ENCODE measurements around the gene GADD45GIP1. TPM values are rescaled to one million over a fixed set of nuclear protein-coding genes. Genes with fewer than 3 reads are reported as not detected.

Gene GADD45GIP1
- total RNA-seq, 1 experiment from 2014 or later = 35.9 TPM

DNA sequence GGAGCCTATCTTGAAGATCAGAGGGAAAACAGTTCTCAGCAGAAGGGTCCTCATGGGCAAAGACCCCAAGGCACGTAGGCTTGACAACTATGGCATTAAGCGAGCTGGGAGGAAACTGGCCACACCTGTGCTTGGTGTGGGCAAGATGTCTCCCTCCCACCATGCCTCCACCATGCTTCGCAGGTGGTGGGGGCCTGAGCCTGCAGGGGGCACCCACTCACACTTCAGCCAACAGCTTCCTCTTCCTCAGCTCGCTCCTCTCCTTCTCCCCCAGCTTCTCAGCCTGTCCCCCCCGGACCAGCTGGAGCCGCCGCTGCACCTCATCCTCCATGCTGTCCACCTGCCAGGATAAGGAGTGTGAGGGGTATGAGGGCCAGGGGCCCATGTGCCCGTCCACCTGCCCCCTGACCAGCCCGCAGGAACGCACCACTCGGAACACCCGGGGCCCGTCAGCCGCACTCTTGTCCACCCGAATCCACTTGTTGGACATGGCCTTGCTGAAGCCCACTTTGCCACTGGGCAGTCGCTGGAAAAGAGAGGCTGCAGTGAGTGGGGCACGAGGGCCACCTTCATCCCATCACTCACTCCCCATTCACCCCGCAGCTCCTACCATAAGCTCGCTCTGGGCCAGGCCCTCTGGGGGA is 26.9 kb downstream of the GADD45GIP1 start:
- intact Hi-C loops (cut with micrococcal nuclease) = no loop called here
- H3K4me2 ChIP-seq (ENCODE audit: low read length) = no peak overlapping the region
- H3K9me2 ChIP-seq (ENCODE audit: insufficient read depth) = no peaks in the 10 kb centered on the region
- POLR2A ChIA-PET = no interaction called here
- DNase-seq (ENCODE audit: low read depth, low spot score) (no peak), ATAC-seq (no peak)
- H3K4me1 ChIP-seq (ENCODE audit: control insufficient read depth in 1 of 2, insufficient read depth in 2 of 2, low read length in 2 of 2) = peaks cover 4 to 15% of the 10 kb centered on the region in 2 experiments
- no peaks in the 10 kb centered on the region for H3K9me3 ChIP-seq (ENCODE audit: control insufficient read depth in 1 of 2, insufficient read depth in 1 of 2, low read depth in 1 of 2, low read length in 2 of 2)
- H3K9ac ChIP-seq (ENCODE audit: low read length) = no peak overlapping the region
- no peak overlapping the region for H3K27ac ChIP-seq (ENCODE audit: low read depth, low read length)
- no peak overlapping the region for H2AFZ ChIP-seq (ENCODE audit: low read depth, low read length, poor library complexity, severe bottlenecking)
- RAD21 ChIA-PET (ENCODE audit: low non-redundant PET in 1 of 2, low total read pairs in 2 of 2, uncharacterized antibody in 2 of 2, unreplicated experiment in 2 of 2) = no interaction called here
- H3K36me3 ChIP-seq (ENCODE audit: control insufficient read depth in 1 of 2, insufficient read depth in 2 of 2, low read length in 2 of 2) = peaks cover 34 to 45% of the 10 kb centered on the region in 2 experiments
- H3K79me2 ChIP-seq (ENCODE audit: insufficient read depth, low read length) = peaks cover 49% of the 10 kb centered on the region
- no peaks in the 10 kb centered on the region for H3K27me3 ChIP-seq (ENCODE audit: insufficient read depth, low read length)
- BruUV-seq (replicated peaks) = no TSS peak
- no peaks in the 10 kb centered on the region for H4K20me1 ChIP-seq (ENCODE audit: insufficient read depth)
- TF ChIP-seq, protein P1, sequence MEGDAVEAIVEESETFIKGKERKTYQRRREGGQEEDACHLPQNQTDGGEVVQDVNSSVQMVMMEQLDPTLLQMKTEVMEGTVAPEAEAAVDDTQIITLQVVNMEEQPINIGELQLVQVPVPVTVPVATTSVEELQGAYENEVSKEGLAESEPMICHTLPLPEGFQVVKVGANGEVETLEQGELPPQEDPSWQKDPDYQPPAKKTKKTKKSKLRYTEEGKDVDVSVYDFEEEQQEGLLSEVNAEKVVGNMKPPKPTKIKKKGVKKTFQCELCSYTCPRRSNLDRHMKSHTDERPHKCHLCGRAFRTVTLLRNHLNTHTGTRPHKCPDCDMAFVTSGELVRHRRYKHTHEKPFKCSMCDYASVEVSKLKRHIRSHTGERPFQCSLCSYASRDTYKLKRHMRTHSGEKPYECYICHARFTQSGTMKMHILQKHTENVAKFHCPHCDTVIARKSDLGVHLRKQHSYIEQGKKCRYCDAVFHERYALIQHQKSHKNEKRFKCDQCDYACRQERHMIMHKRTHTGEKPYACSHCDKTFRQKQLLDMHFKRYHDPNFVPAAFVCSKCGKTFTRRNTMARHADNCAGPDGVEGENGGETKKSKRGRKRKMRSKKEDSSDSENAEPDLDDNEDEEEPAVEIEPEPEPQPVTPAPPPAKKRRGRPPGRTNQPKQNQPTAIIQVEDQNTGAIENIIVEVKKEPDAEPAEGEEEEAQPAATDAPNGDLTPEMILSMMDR (IDR thresholded peaks at IDR 0.05 in 2 of 3, conservative IDR thresholded peaks at IDR 0.05 in 1 of 3; ENCODE audit: borderline replicate concordance in 1 of 3, insufficient read depth in 1 of 3, low read depth in 2 of 3, low read length in 2 of 3) = no peak
- TF ChIP-seq EGR1 (IDR thresholded peaks at IDR 0.05; ENCODE audit: low read depth) (no peak), SIN3A (IDR thresholded peaks at IDR 0.05; ENCODE audit: low read depth) (no peak), FOSL1 (IDR thresholded peaks at IDR 0.05; ENCODE audit: low read depth) (no peak), EZH2 (IDR thresholded peaks at IDR 0.05) (no peak)
- TF ChIP-seq, protein P2, sequence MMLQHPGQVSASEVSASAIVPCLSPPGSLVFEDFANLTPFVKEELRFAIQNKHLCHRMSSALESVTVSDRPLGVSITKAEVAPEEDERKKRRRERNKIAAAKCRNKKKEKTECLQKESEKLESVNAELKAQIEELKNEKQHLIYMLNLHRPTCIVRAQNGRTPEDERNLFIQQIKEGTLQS (IDR thresholded peaks at IDR 0.05) = no peak
- TF ChIP-seq, protein P3, sequence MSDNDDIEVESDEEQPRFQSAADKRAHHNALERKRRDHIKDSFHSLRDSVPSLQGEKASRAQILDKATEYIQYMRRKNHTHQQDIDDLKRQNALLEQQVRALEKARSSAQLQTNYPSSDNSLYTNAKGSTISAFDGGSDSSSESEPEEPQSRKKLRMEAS (IDR thresholded peaks at IDR 0.05) = no peak
- H3K4me3 ChIP-seq (replicated peaks in 1 of 2; ENCODE audit: low read depth in 1 of 2, low read length in 2 of 2) = no peak overlapping the region
- CTCF ChIA-PET = no interaction called here
